ENCODE data around the gene GFRA1.

GFRA1 gene

DNA sequence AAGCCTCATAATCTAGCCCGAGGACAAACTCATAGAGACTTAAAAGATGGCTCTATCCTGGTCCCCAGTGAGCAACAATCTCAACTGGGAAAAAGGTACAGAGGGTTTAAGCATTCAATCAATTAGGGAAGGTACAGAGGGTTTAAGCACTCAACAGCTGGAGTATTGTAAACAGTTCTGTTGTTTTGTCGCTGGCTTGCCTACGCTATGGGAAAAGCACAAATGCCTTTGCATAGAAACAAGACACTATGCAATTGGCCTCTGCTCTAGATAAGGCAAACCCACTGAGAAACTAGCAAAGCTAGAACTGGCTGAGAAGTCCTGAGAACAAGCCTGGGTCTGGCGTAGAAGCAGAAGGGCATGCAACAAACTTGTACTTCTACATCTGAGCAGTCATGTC, 69.3 kb downstream of the GFRA1 start:
- no peaks in the 10 kb centered on the region for H3K4me1 ChIP-seq (ENCODE audit: control insufficient read depth, insufficient read depth, low read length, poor library complexity, severe bottlenecking)
- H3K27ac ChIP-seq (ENCODE audit: insufficient read depth, low read length, poor library complexity, severe bottlenecking) = no peak overlapping the region
- no peaks in the 10 kb centered on the region for H3K9me3 ChIP-seq (ENCODE audit: control insufficient read depth, low read length)
- H3K27me3 ChIP-seq (replicated peaks; ENCODE audit: control insufficient read depth, insufficient read depth, low read length, poor library complexity, severe bottlenecking) = no peaks in the 10 kb centered on the region
- no peak for DNase-seq
- no peak overlapping the region for H3K4me3 ChIP-seq (ENCODE audit: insufficient read depth, low read depth, low read length, poor library complexity, severe bottlenecking)
- no peaks in the 10 kb centered on the region for H3K36me3 ChIP-seq (ENCODE audit: control insufficient read depth, insufficient read depth, low read length)

- Histone ChIP-seq H3K9me3 (ENCODE audit: control insufficient read depth, low read length) (no peaks in the 10 kb centered on the region), H3K27ac (ENCODE audit: insufficient read depth, low read length, poor library complexity, severe bottlenecking) (no peak overlapping the region), H3K36me3 (ENCODE audit: control insufficient read depth, insufficient read depth, low read length) (no peaks in the 10 kb centered on the region), H3K4me1 (ENCODE audit: control insufficient read depth, insufficient read depth, low read length, poor library complexity, severe bottlenecking) (no peaks in the 10 kb centered on the region), H3K4me3 (ENCODE audit: insufficient read depth, low read depth, low read length, poor library complexity, severe bottlenecking) (no peak overlapping the region), H3K27me3 (replicated peaks; ENCODE audit: control insufficient read depth, insufficient read depth, low read length, poor library complexity, severe bottlenecking) (no peaks in the 10 kb centered on the region)
- DNase-seq = no peak
Observed at GRCh38 chr10:116201670-116202430, 71.2 kb downstream of the GFRA1 start.

GRCh38 chr10:116201011-116201410, 72.0 kb downstream of the GFRA1 start:
- H3K4me1 ChIP-seq (ENCODE audit: control insufficient read depth, insufficient read depth, low read length, poor library complexity, severe bottlenecking) = no peaks in the 10 kb centered on the region
- no peaks in the 10 kb centered on the region for H3K27me3 ChIP-seq (replicated peaks; ENCODE audit: control insufficient read depth, insufficient read depth, low read length, poor library complexity, severe bottlenecking)
- no peaks in the 10 kb centered on the region for H3K36me3 ChIP-seq (ENCODE audit: control insufficient read depth, insufficient read depth, low read length)
- H3K27ac ChIP-seq (ENCODE audit: insufficient read depth, low read length, poor library complexity, severe bottlenecking) = no peak overlapping the region
- no peak for DNase-seq
- H3K4me3 ChIP-seq (ENCODE audit: insufficient read depth, low read depth, low read length, poor library complexity, severe bottlenecking) = no peak overlapping the region
- H3K9me3 ChIP-seq (ENCODE audit: control insufficient read depth, low read length) = no peaks in the 10 kb centered on the region

DNA sequence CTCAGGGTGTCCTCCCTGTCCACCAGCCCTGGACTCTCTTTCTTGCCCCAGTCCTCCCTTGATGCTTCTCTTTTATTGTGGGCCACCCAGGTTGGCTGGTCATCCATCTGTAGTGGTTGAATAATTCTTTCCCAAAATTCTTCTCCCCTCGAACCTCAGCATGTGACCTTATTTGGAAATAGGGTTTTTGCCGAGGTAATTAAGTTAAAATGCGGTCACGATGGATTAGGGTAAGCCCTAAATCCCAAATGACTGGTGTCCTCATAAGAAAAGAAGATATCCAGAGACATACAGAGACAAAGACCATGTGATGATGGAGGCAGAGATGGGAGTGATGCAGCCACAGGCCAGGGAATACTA, 74.3 kb downstream of the GFRA1 start:
- H3K27me3 ChIP-seq (replicated peaks; ENCODE audit: control insufficient read depth, insufficient read depth, low read length, poor library complexity, severe bottlenecking) = no peaks in the 10 kb centered on the region
- H3K36me3 ChIP-seq (ENCODE audit: control insufficient read depth, insufficient read depth, low read length) = no peaks in the 10 kb centered on the region
- H3K27ac ChIP-seq (ENCODE audit: insufficient read depth, low read length, poor library complexity, severe bottlenecking) = no peak overlapping the region
- DNase-seq = no peak
- no peaks in the 10 kb centered on the region for H3K4me1 ChIP-seq (ENCODE audit: control insufficient read depth, insufficient read depth, low read length, poor library complexity, severe bottlenecking)
- no peaks in the 10 kb centered on the region for H3K9me3 ChIP-seq (ENCODE audit: control insufficient read depth, low read length)
- no peak overlapping the region for H3K4me3 ChIP-seq (ENCODE audit: insufficient read depth, low read depth, low read length, poor library complexity, severe bottlenecking)

- H3K27ac ChIP-seq (ENCODE audit: insufficient read depth, low read length, poor library complexity, severe bottlenecking) = no peak overlapping the region
- H3K4me1 ChIP-seq (ENCODE audit: control insufficient read depth, insufficient read depth, low read length, poor library complexity, severe bottlenecking) = no peaks in the 10 kb centered on the region
- no peaks in the 10 kb centered on the region for H3K36me3 ChIP-seq (ENCODE audit: control insufficient read depth, insufficient read depth, low read length)
- DNase-seq = no peak
- H3K4me3 ChIP-seq (ENCODE audit: insufficient read depth, low read depth, low read length, poor library complexity, severe bottlenecking) = no peak overlapping the region
- no peaks in the 10 kb centered on the region for H3K27me3 ChIP-seq (replicated peaks; ENCODE audit: control insufficient read depth, insufficient read depth, low read length, poor library complexity, severe bottlenecking)
- no peaks in the 10 kb centered on the region for H3K9me3 ChIP-seq (ENCODE audit: control insufficient read depth, low read length)
Observed at GRCh38 chr10:116197946-116198675, 74.9 kb downstream of the GFRA1 start.

DNA sequence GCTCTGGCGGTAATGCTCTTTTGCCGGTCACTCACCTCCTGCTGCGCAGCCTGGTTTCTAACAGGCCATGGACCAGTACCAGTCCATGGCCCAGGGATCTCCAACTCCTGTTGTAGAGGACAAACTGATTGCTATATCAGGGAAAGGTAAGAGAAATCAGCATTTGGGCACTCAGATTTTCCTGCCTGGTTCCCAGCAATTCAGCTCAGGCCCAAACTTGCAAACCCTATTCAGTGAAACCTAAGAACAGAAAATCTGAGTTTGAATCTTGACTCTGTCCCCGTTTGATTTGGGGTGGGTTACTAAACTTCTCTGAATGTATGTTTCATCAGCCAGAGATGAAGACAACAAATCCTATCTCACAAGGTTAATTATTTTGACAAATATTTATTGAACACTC, 77.4 kb downstream of the GFRA1 start:
- no peak for DNase-seq
- H3K9me3 ChIP-seq (ENCODE audit: control insufficient read depth, low read length) = no peaks in the 10 kb centered on the region
- no peaks in the 10 kb centered on the region for H3K4me1 ChIP-seq (ENCODE audit: control insufficient read depth, insufficient read depth, low read length, poor library complexity, severe bottlenecking)
- no peaks in the 10 kb centered on the region for H3K27me3 ChIP-seq (replicated peaks; ENCODE audit: control insufficient read depth, insufficient read depth, low read length, poor library complexity, severe bottlenecking)
- no peak overlapping the region for H3K4me3 ChIP-seq (ENCODE audit: insufficient read depth, low read depth, low read length, poor library complexity, severe bottlenecking)
- H3K27ac ChIP-seq (ENCODE audit: insufficient read depth, low read length, poor library complexity, severe bottlenecking) = no peak overlapping the region
- no peaks in the 10 kb centered on the region for H3K36me3 ChIP-seq (ENCODE audit: control insufficient read depth, insufficient read depth, low read length)

DNA sequence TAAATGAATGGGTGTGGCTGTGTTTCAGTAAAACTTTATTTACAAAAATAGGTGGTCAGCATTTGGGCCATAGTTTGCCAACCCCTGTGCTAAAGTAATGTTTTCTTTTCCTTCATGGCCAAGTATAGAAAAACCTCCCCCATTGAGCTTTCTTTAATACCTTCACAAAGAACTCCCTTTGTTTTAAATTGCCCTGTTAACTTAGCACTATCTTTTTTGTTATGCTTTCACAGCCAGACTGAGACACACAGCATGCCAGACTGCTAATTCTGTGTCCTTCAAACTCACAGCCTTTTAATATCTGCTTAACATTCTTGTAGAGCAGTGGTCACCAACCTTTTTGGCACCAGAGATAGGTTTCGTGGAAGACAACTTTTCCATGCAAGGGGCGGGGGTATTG, 78.0 kb downstream of the GFRA1 start:
- no peaks in the 10 kb centered on the region for H3K27me3 ChIP-seq (replicated peaks; ENCODE audit: control insufficient read depth, insufficient read depth, low read length, poor library complexity, severe bottlenecking)
- no peak for DNase-seq

GRCh38 chr10:116194061-116194460, 78.9 kb downstream of the GFRA1 start:
- no peaks in the 10 kb centered on the region for H3K4me1 ChIP-seq (ENCODE audit: control insufficient read depth, insufficient read depth, low read length, poor library complexity, severe bottlenecking)
- DNase-seq = no peak
- no peak overlapping the region for H3K27ac ChIP-seq (ENCODE audit: insufficient read depth, low read length, poor library complexity, severe bottlenecking)
- H3K9me3 ChIP-seq (ENCODE audit: control insufficient read depth, low read length) = no peaks in the 10 kb centered on the region
- no peaks in the 10 kb centered on the region for H3K27me3 ChIP-seq (replicated peaks; ENCODE audit: control insufficient read depth, insufficient read depth, low read length, poor library complexity, severe bottlenecking)
- no peaks in the 10 kb centered on the region for H3K36me3 ChIP-seq (ENCODE audit: control insufficient read depth, insufficient read depth, low read length)
- H3K4me3 ChIP-seq (ENCODE audit: insufficient read depth, low read depth, low read length, poor library complexity, severe bottlenecking) = no peak overlapping the region

More for the DNA sequence above, 78.0 kb downstream of the GFRA1 start:
- H3K27ac ChIP-seq (ENCODE audit: insufficient read depth, low read length, poor library complexity, severe bottlenecking) = no peak overlapping the region
- no peaks in the 10 kb centered on the region for H3K4me1 ChIP-seq (ENCODE audit: control insufficient read depth, insufficient read depth, low read length, poor library complexity, severe bottlenecking)
- H3K9me3 ChIP-seq (ENCODE audit: control insufficient read depth, low read length) = no peaks in the 10 kb centered on the region
- H3K4me3 ChIP-seq (ENCODE audit: insufficient read depth, low read depth, low read length, poor library complexity, severe bottlenecking) = no peak overlapping the region
- no peaks in the 10 kb centered on the region for H3K36me3 ChIP-seq (ENCODE audit: control insufficient read depth, insufficient read depth, low read length)

DNA sequence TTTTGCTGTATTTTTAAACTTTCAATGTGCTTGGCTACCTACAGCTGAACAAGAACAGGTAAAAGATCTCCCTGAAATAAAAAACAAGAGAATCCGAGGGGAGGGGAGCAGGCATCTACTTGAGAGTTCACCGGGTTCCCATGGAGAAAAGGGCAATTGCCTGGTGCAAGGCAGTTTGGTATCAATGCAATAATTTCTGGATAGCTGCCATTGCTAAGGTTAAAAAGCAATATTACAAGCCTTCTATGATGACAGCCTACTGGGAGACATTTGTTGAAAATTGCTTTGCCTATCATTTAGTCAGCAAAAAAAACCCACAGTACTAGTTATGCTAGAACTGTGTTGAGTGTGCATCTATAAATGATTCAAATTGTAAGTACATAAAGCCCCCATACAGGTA, 82.1 kb downstream of the GFRA1 start:
- no peak overlapping the region for H3K4me3 ChIP-seq (ENCODE audit: insufficient read depth, low read depth, low read length, poor library complexity, severe bottlenecking)
- no peak for DNase-seq

GRCh38 chr10:116186273-116186672, 86.7 kb downstream of the GFRA1 start:
- no peak overlapping the region for H3K27ac ChIP-seq (ENCODE audit: insufficient read depth, low read length, poor library complexity, severe bottlenecking)

More for the DNA sequence above, 82.1 kb downstream of the GFRA1 start:
- Histone ChIP-seq H3K27me3 (replicated peaks; ENCODE audit: control insufficient read depth, insufficient read depth, low read length, poor library complexity, severe bottlenecking) (no peaks in the 10 kb centered on the region), H3K27ac (ENCODE audit: insufficient read depth, low read length, poor library complexity, severe bottlenecking) (no peak overlapping the region), H3K9me3 (ENCODE audit: control insufficient read depth, low read length) (no peaks in the 10 kb centered on the region), H3K4me1 (ENCODE audit: control insufficient read depth, insufficient read depth, low read length, poor library complexity, severe bottlenecking) (no peaks in the 10 kb centered on the region), H3K36me3 (ENCODE audit: control insufficient read depth, insufficient read depth, low read length) (no peaks in the 10 kb centered on the region)

More at GRCh38 chr10:116186273-116186672, 86.7 kb downstream of the GFRA1 start:
- Histone ChIP-seq H3K4me3 (ENCODE audit: insufficient read depth, low read depth, low read length, poor library complexity, severe bottlenecking) (no peak overlapping the region), H3K9me3 (ENCODE audit: control insufficient read depth, low read length) (no peaks in the 10 kb centered on the region), H3K36me3 (ENCODE audit: control insufficient read depth, insufficient read depth, low read length) (no peaks in the 10 kb centered on the region), H3K4me1 (ENCODE audit: control insufficient read depth, insufficient read depth, low read length, poor library complexity, severe bottlenecking) (no peaks in the 10 kb centered on the region), H3K27me3 (replicated peaks; ENCODE audit: control insufficient read depth, insufficient read depth, low read length, poor library complexity, severe bottlenecking) (no peaks in the 10 kb centered on the region)
- no peak for DNase-seq

All from effector memory CD4-positive, alpha-beta T cell (primary cell).